ENCODE results near the gene POLK.
"Not testable (repeated sequence)": the region's sequence is repeated elsewhere in the genome, so short reads cannot be mapped to it uniquely, and the experiment has no call there.

POLK gene

DNA sequence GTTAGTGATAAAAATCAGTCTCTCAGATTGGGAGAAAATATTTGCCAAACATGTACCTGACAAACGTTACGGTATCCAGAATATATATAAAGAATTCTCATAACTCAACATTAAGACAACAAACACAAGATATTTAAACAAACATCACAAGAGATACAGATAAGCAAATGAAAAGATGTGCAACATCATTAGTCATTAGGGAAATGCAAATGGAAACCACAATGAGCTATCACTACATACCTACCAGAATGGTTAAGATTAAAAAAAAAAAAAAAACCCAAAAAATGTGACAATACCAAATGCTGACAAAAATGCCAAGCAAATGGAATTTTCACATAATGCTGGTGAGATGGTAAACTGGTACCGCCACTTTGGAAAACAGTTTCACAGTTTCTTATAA lies 15.7 kb upstream of the POLK start:
- DNase-seq = no peak
- Mint-ChIP-seq H3K36me3 (peaks cover 65% of the 10 kb centered on the region), H3K4me1 (peaks cover 2% of the 10 kb centered on the region), H3K9me3 (peaks cover 3% of the 10 kb centered on the region), H3K4me3 (no peak overlapping the region), H3K27ac (no peak overlapping the region), H3K27me3 (no peaks in the 10 kb centered on the region)
- CTCF ChIA-PET = no interaction called here

- H3K4me3 Mint-ChIP-seq = no peak overlapping the region
- no peak overlapping the region for H3K27ac Mint-ChIP-seq
- DNase-seq = no peak
- no peaks in the 10 kb centered on the region for H3K27me3 Mint-ChIP-seq
- peaks cover 3% of the 10 kb centered on the region for H3K9me3 Mint-ChIP-seq
- peaks cover 2% of the 10 kb centered on the region for H3K4me1 Mint-ChIP-seq
- CTCF ChIA-PET = no interaction called here
- H3K36me3 Mint-ChIP-seq = peaks cover 55% of the 10 kb centered on the region
Measured at GRCh38 chr5:75498208-75498777, 13.4 kb upstream of the POLK start.

- peaks cover 55% of the 10 kb centered on the region for H3K36me3 Mint-ChIP-seq
- H3K27me3 Mint-ChIP-seq, CTCF ChIA-PET, H3K9me3 Mint-ChIP-seq, H3K27ac Mint-ChIP-seq, DNase-seq, H3K4me1 Mint-ChIP-seq, H3K4me3 Mint-ChIP-seq: not testable (repeated sequence)
Measured at GRCh38 chr5:75498875-75499274, 12.8 kb upstream of the POLK start.

DNA sequence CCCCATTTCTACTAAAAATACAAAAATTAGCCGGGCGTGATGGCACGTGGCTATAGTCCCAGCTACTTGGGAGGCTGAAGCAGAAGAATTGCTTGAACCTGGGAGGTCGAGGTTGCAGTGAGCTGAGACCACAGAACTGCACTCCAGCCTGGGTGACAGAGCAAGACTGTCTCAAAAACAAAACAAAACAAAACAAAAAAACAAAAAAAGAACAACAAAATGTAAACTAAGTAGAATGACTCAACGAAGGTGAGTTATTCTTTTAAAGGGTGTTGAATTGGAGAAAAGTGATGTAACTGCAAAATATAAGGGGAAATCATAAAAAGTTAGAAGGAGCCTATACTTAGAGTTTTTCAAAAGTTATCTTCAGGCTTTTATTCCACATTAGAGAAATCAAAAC lies 6.6 kb upstream of the POLK start:
- H3K9me3 Mint-ChIP-seq, DNase-seq, CTCF ChIA-PET, H3K4me3 Mint-ChIP-seq, H3K27me3 Mint-ChIP-seq, H3K27ac Mint-ChIP-seq: not testable (repeated sequence)
- Mint-ChIP-seq H3K4me1 (peaks cover 26% of the 10 kb centered on the region), H3K36me3 (peaks cover 32% of the 10 kb centered on the region)

DNA sequence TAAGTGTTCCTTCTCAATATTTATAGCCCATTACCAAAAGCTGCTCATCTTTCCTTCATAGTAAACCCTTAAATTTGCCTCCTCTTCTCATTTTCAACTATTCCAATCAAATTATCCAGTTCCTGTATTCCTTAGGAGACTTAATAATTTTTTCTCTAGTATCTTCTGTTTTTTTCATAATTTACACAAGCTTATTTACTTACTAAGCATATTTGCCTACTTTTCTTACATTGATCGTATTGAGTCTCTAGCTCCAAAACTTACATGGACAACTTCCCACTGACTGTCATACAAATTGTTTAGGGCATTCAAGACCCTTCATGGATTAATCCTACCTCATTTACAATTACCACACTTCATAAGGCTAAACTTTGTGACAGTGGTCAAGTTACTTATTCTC lies 3.9 kb upstream of the POLK start:
- H3K4me1 Mint-ChIP-seq = peaks cover 37% of the 10 kb centered on the region
- H3K27ac Mint-ChIP-seq = no peak overlapping the region
- no peak overlapping the region for H3K4me3 Mint-ChIP-seq
- CTCF ChIA-PET = no interaction called here
- no peaks in the 10 kb centered on the region for H3K27me3 Mint-ChIP-seq
- H3K36me3 Mint-ChIP-seq = peaks cover 17% of the 10 kb centered on the region
- H3K9me3 Mint-ChIP-seq = no peaks in the 10 kb centered on the region
- DNase-seq = no peak

- Mint-ChIP-seq H3K27ac (no peak overlapping the region), H3K36me3 (peaks cover 14% of the 10 kb centered on the region), H3K9me3 (no peaks in the 10 kb centered on the region), H3K4me1 (peaks cover 53% of the 10 kb centered on the region), H3K27me3 (no peaks in the 10 kb centered on the region), H3K4me3 (peak overlapping the region; percentile 89)
- CTCF ChIA-PET = interaction anchor here (0.6 to 1.6 kb wide), 5 partner anchors 30 to 172 kb away, joined by 3 to 6 read pairs (median 3); partner anchors contain the start of gene HMGCR
- no peak for DNase-seq
Measured at GRCh38 chr5:75509546-75509945, 2.1 kb upstream of the POLK start.

GRCh38 chr5:75509956-75510355 lies 1.7 kb upstream of the POLK start:
- Mint-ChIP-seq H3K27ac (no peak overlapping the region), H3K4me3 (peak overlapping the region; percentile 89), H3K9me3 (no peaks in the 10 kb centered on the region), H3K27me3 (no peaks in the 10 kb centered on the region), H3K4me1 (peaks cover 53% of the 10 kb centered on the region), H3K36me3 (peaks cover 12% of the 10 kb centered on the region)
- DNase-seq = no peak
- CTCF ChIA-PET = interaction anchor here (0.6 to 1.6 kb wide), 6 partner anchors 21 to 173 kb away, joined by 3 to 6 read pairs (median 3); partner anchors contain the start of gene HMGCR

DNA sequence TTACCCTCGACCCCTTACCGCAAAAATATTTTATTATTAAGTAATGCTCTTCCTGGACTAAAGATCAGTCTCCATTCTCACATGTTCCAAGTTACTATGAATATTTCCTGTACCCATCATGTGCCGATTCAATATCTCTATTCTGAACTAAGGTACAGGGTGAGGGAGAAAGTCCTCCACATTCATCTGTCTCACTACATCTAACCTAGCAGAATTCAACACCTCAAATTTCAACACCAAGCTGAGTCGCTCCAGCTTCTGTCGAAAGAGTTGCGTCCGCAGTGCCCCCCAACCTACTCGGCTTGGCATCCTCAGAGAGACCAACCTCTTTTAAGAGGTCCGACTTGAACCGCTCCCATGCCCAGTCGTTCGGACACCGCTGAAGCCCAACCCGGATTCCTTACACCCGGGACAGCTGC lies 1.3 kb upstream of the POLK start:
- Mint-ChIP-seq H3K27ac (peak overlapping the region; percentile 92), H3K4me3 (peak overlapping the region; percentile 89), H3K4me1 (peaks cover 53% of the 10 kb centered on the region), H3K27me3 (no peaks in the 10 kb centered on the region), H3K9me3 (no peaks in the 10 kb centered on the region), H3K36me3 (peaks cover 14% of the 10 kb centered on the region)
- CTCF ChIA-PET = interaction anchor here (1.0 to 1.6 kb wide), 3 partner anchors 21 to 170 kb away, joined by 3 to 6 read pairs (median 3); no protein-coding TSS in a partner anchor
- no peak for DNase-seq

DNA sequence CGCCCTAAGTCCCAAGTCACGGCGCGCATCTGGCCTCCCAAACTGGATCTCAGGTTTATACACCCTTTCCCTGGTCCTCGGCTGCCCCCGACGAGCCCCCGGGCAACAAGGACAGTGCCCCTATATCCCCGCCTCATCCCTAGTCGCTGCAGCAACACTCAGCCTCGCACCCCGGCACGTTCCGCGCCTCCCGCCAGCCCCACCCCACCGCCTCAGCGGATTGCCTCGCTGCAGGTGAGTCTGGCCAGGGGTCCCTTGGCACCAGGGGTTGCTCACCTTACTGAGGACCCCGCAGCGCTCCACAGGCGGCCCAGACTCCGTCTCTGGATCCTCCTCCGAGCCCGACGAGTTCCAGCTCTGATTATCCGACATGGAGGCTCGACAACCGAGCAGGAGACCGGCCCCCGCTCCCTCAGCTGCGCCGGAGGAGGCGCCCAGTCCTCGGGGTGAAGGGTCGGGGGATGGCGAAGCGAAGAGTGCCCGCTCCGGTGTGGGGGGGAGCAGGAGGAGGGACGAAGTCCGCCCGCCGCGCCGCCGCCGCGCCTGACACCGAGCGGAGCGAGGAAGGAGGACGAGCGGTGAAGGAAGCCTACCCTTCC lies 756 bp upstream of the POLK start:
- peaks cover 51% of the 10 kb centered on the region for H3K4me1 Mint-ChIP-seq
- H3K9me3 Mint-ChIP-seq = no peaks in the 10 kb centered on the region
- CTCF ChIA-PET = interaction anchor here (1.0 kb wide), 1 partner anchor 20 kb away, joined by 3 read pairs; no protein-coding TSS in a partner anchor
- peaks cover 13% of the 10 kb centered on the region for H3K36me3 Mint-ChIP-seq
- H3K4me3 Mint-ChIP-seq = peak overlapping the region; percentile 89
- DNase-seq = peak; percentile 68
- peak overlapping the region; percentile 92 for H3K27ac Mint-ChIP-seq
- no peaks in the 10 kb centered on the region for H3K27me3 Mint-ChIP-seq

DNA sequence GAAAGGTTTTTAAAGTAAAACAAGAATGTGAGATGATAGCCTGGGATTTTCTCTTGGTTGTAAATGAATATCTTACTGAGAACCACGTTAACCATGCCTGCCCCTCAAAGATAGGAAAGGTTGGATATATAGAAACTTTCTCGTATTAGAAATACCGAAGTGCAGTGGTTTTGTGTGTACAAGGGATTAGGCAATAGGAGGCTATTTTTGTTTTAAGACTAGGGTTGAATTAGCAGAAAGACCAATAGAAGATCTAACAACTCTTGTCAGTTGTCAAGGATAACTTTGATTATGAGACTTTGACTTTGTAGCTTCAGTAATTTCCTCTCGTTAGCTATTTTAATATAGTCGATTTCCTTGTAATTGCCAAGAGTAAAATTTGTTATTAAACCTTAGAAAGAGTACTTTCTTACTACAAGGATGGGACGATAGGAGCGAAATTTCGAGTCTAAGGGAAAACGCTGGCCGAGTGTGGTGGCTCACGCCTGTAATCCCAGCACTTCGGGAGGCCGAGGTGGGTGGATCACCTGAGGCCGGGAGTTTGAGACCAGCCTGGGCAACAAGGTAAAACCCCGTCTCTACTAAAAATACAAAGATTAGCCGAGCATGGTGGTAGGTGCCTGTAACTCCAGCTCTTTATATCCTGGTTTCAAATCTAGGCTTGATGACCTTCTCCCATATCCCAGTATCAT lies 838 bp downstream of the POLK start:
- H3K9me3 Mint-ChIP-seq = no peaks in the 10 kb centered on the region
- CTCF ChIA-PET = interaction anchor here (1.1 to 1.3 kb wide), 2 partner anchors 155 to 276 kb away, joined by 3 to 6 read pairs; partner anchors contain the start of gene ANKRD31
- H3K4me3 Mint-ChIP-seq = peak overlapping the region; percentile 89
- peaks cover 49% of the 10 kb centered on the region for H3K4me1 Mint-ChIP-seq
- peaks cover 15% of the 10 kb centered on the region for H3K36me3 Mint-ChIP-seq
- no peak for DNase-seq
- no peaks in the 10 kb centered on the region for H3K27me3 Mint-ChIP-seq
- H3K27ac Mint-ChIP-seq = peak overlapping the region; percentile 92

- CTCF ChIA-PET = no interaction called here
- no peaks in the 10 kb centered on the region for H3K27me3 Mint-ChIP-seq
- H3K4me1 Mint-ChIP-seq = peaks cover 48% of the 10 kb centered on the region
- no peak overlapping the region for H3K27ac Mint-ChIP-seq
- DNase-seq = no peak
- H3K4me3 Mint-ChIP-seq = no peak overlapping the region
- H3K36me3 Mint-ChIP-seq = peaks cover 17% of the 10 kb centered on the region
- H3K9me3 Mint-ChIP-seq = no peaks in the 10 kb centered on the region
Measured at GRCh38 chr5:75513841-75514240, 2.1 kb downstream of the POLK start.

DNA sequence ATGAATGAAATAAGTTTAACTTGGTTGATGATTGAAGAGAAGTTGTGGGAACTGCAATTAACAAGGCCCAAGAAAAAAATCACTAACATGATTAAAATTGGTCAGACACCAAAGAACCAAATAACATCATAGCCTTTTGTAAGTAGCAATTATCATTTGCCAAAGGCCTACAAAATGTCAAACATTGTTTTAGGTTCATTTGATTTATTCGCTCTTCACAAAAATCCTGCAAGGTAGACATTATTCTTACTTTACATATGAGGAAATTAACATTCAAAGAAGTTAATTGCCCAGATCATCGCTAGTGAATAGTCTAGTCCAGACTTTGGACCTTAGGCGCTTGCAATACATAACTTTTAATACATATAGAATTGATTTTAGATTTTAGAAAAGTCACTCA lies 2.6 kb downstream of the POLK start:
- Mint-ChIP-seq H3K27me3 (no peaks in the 10 kb centered on the region), H3K4me1 (peaks cover 47% of the 10 kb centered on the region), H3K36me3 (peaks cover 19% of the 10 kb centered on the region), H3K4me3 (no peak overlapping the region), H3K9me3 (no peaks in the 10 kb centered on the region), H3K27ac (no peak overlapping the region)
- no peak for DNase-seq
- CTCF ChIA-PET = no interaction called here

DNA sequence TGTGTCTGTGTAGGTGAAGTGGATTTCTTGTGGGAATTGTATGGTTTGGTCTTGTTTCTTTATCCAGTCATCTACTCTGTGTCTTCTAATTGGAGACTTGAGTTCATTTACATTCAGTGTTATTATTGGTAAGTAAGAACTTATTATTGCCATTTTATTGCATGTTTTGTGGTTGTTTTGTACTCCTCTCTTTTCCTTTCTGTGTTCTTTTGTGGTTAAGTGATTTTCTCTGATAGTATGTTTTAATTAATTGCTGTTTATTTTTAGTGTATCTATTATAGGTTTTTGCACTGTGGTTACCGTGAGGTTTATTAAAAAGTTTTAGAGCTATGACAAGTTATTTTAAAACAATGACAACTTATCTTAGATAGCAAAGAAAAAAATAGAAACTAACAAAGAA lies 8.1 kb downstream of the POLK start:
- CTCF ChIA-PET = interaction anchor here (0.6 kb wide), 1 partner anchor 181 kb away, joined by 4 read pairs; no protein-coding TSS in a partner anchor
- Mint-ChIP-seq H3K4me3 (no peak overlapping the region), H3K36me3 (peaks cover 42% of the 10 kb centered on the region), H3K27me3 (no peaks in the 10 kb centered on the region), H3K4me1 (peaks cover 31% of the 10 kb centered on the region), H3K27ac (no peak overlapping the region), H3K9me3 (peaks cover 19% of the 10 kb centered on the region)
- DNase-seq = no peak

- Mint-ChIP-seq H3K9me3 (peaks cover 19% of the 10 kb centered on the region), H3K27ac (no peak overlapping the region), H3K27me3 (no peaks in the 10 kb centered on the region), H3K4me1 (peaks cover 45% of the 10 kb centered on the region), H3K36me3 (peaks cover 41% of the 10 kb centered on the region), H3K4me3 (no peak overlapping the region)
- CTCF ChIA-PET = no interaction called here
- no peak for DNase-seq
Measured at GRCh38 chr5:75521195-75521594, 9.5 kb downstream of the POLK start.

GRCh38 chr5:75522025-75522424 lies 10.3 kb downstream of the POLK start:
- peaks cover 19% of the 10 kb centered on the region for H3K9me3 Mint-ChIP-seq
- H3K4me3 Mint-ChIP-seq = no peak overlapping the region
- H3K27ac Mint-ChIP-seq = no peak overlapping the region
- no peaks in the 10 kb centered on the region for H3K27me3 Mint-ChIP-seq
- DNase-seq = no peak
- H3K4me1 Mint-ChIP-seq = peaks cover 44% of the 10 kb centered on the region
- H3K36me3 Mint-ChIP-seq = peaks cover 41% of the 10 kb centered on the region
- CTCF ChIA-PET = no interaction called here
